HepG2 (cell line): ENCODE measurements around the gene CIB1. TPM values are rescaled to one million over a fixed set of nuclear protein-coding genes. Genes with fewer than 3 reads are reported as not detected.
A peak's percentile ranks its signal among the peaks of the same experiment; 100 is the strongest.

Source experiments
- ATF7 ChIP-seq, 2 experiments: fragments of 450-650 bp in 1 of 2; sonication (generic) in 1 of 2; formaldehyde crosslinking in 1 of 2; IDR thresholded peaks; 2 replicates each; pipeline versions ENCODE4 v1.4.0 to v1.6.1; 2016 to 2020; ENCODE audit warnings: antibody characterized with exemption in 1 of 2, mild to moderate bottlenecking in 1 of 2, missing genetic modification reagents in 1 of 2
- BRD4 ChIP-seq: sonication (generic); formaldehyde crosslinking; IDR thresholded peaks from 2 replicates; pipeline ENCODE4 v1.4.0; 2020; ENCODE audit warnings: missing genetic modification reagents
- NFE2L1 ChIP-seq: sonication (generic); formaldehyde crosslinking; IDR thresholded peaks from 2 replicates; pipeline ENCODE4 v1.4.0; 2020; ENCODE audit warnings: missing genetic modification reagents, mild to moderate bottlenecking, borderline replicate concordance
- NR2C2 ChIP-seq: sonication (generic); formaldehyde crosslinking; IDR thresholded peaks from 2 replicates; pipeline ENCODE4 v1.4.0; 2020; ENCODE audit warnings: missing genetic modification reagents, mild to moderate bottlenecking, moderate library complexity, borderline replicate concordance
- RBFOX2 ChIP-seq: fragments of 200-400 bp; formaldehyde crosslinking; IDR thresholded peaks from 2 replicates; pipeline ENCODE4 v1.6.1; 2017; ENCODE audit warnings: low read depth, mild to moderate bottlenecking, low read length
- SRY ChIP-seq: sonication (generic); formaldehyde crosslinking; IDR thresholded peaks from 2 replicates; pipeline ENCODE4 v1.8.0; 2022; ENCODE audit warnings: mild to moderate bottlenecking, missing genetic modification reagents
- TBX3 ChIP-seq: fragments of 450-650 bp; IDR thresholded peaks from 2 replicates; pipeline ENCODE4 v1.6.1; 2017; ENCODE audit warnings: antibody characterized with exemption, mild to moderate bottlenecking, inconsistent platforms, borderline replicate concordance
- U2AF1 ChIP-seq: fragments of 200-400 bp; formaldehyde crosslinking; optimal IDR thresholded peaks from 2 replicates; pipeline ENCODE3; 2017; ENCODE audit warnings: mild to moderate bottlenecking, low read depth, low read length
- ZFX ChIP-seq: sonication (generic); formaldehyde crosslinking; IDR thresholded peaks from 2 replicates; pipeline ENCODE4 v1.4.0; 2020; ENCODE audit warnings: mild to moderate bottlenecking, low read depth, missing genetic modification reagents, moderate library complexity
- ZKSCAN5 ChIP-seq: sonication (generic); formaldehyde crosslinking; IDR thresholded peaks from 2 replicates; pipeline ENCODE4 v1.5.1; 2020; ENCODE audit warnings: mild to moderate bottlenecking, missing genetic modification reagents
- polyA plus RNA-seq, 8 experiments: library from polyadenylated mRNA; depleted of rRNA in 3 of 8; stranded (reverse) in 7 of 8; unstranded in 1 of 8; fragments of >200 nt; fragmentation: Illumina TruSeq in 4 of 8; extraction: Trizol in 4 of 8; gene quantifications; 2 replicates each; pipeline versions ENCODE4 v1.2.1 to v1.2.3, GENCODE V29; 2011 to 2016; ENCODE audit warnings: low read depth in 4 of 8, missing spikeins in 1 of 8, mixed read lengths in 1 of 8; ENCODE audit not compliant: insufficient read depth in 1 of 8
- total RNA-seq, 5 experiments: library from RNA; depleted of rRNA; stranded (reverse); fragments of >200 nt; fragmentation: Illumina TruSeq; extraction: Trizol; gene quantifications; 2 replicates each; pipeline ENCODE4 v1.2.3, GENCODE V29; 2016; ENCODE audit warnings: low read depth in 1 of 5
- TF ChIP-seq, protein P1 (sequence below), 2 experiments: sonication (generic) in 1 of 2; formaldehyde crosslinking in 1 of 2; IDR thresholded peaks; 2 replicates each; pipeline versions ENCODE4 v1.4.0 to v1.6.1; 2016 to 2020; ENCODE audit warnings: borderline replicate concordance in 1 of 2, low read depth in 1 of 2, mild to moderate bottlenecking in 1 of 2, missing genetic modification reagents in 1 of 2
- TF ChIP-seq, protein P2 (sequence below): IDR thresholded peaks from 2 replicates; pipeline ENCODE4 v1.6.1; 2016; ENCODE audit warnings: low read depth, control low read depth
- TF ChIP-seq, protein P3 (sequence below): IDR thresholded peaks from 2 replicates; pipeline ENCODE4 v1.6.1; 2016; ENCODE audit warnings: mild to moderate bottlenecking
- TF ChIP-seq, protein P4 (sequence below): sonication (generic); formaldehyde crosslinking; IDR thresholded peaks from 2 replicates; pipeline ENCODE4 v1.5.0; 2020; ENCODE audit warnings: missing genetic modification reagents

Gene CIB1
- total and polyA plus RNA-seq, 2 of the 13 experiments (the other 11 are each of a cell fraction or from before 2014, with no cell fraction given): 38.7 to 72.7 TPM

DNA sequence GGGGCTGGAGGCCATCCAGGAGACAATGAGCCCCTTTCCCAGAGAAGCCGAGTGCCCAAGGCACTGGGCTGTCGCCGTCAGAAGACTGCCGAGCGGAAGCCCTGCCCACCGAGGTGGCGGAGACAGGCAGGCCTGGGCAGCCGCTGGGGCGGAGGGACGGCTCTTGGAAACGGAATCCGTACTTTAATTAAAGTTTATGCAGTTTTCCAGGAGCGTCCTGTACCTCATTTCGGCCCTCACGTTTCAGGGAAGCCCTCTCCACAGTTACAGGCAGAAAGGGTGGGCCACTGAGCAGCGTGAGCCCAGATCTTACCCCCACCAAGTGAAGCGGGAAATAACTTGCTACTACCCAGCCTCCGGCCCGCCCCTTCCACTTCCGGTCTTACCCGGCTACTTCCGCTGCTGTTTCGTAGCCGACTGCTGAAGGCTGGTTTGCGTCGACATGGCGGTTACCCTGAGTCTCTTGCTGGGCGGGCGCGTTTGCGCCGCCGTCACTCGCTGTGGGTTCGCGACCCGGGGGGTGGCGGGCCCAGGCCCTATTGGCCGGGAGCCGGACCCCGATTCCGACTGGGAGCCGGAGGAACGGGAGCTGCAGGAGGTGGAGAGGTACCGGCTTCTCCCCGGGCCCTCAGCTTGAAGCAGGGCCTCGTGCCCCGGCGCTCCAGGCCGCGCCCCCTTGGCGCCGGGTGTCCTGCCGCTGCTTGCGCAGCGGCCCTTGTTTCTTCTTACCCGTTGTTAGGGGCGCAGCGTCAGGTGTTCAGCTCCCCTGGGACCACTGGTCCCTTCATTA, 31.7 kb upstream of the CIB1 start, which contains the start of gene NGRN (continued):
- TF ChIP-seq ZFX (CRISPR knock-in tag): peak; percentile 97
- TF ChIP-seq, protein P1, sequence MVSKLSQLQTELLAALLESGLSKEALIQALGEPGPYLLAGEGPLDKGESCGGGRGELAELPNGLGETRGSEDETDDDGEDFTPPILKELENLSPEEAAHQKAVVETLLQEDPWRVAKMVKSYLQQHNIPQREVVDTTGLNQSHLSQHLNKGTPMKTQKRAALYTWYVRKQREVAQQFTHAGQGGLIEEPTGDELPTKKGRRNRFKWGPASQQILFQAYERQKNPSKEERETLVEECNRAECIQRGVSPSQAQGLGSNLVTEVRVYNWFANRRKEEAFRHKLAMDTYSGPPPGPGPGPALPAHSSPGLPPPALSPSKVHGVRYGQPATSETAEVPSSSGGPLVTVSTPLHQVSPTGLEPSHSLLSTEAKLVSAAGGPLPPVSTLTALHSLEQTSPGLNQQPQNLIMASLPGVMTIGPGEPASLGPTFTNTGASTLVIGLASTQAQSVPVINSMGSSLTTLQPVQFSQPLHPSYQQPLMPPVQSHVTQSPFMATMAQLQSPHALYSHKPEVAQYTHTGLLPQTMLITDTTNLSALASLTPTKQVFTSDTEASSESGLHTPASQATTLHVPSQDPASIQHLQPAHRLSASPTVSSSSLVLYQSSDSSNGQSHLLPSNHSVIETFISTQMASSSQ (IDR thresholded peaks at IDR 0.05; ENCODE audit: low read depth): no peak
- TF ChIP-seq, protein P1 (CRISPR knock-in tag; IDR thresholded peaks at IDR 0.05; ENCODE audit: borderline replicate concordance): no peak; the same call in 1 of the 2 replicates
- peak; percentile 50 for TF ChIP-seq NR2C2 (CRISPR knock-in tag)
- TF ChIP-seq SRY (CRISPR knock-in tag): no peak
- TF ChIP-seq, protein P2, sequence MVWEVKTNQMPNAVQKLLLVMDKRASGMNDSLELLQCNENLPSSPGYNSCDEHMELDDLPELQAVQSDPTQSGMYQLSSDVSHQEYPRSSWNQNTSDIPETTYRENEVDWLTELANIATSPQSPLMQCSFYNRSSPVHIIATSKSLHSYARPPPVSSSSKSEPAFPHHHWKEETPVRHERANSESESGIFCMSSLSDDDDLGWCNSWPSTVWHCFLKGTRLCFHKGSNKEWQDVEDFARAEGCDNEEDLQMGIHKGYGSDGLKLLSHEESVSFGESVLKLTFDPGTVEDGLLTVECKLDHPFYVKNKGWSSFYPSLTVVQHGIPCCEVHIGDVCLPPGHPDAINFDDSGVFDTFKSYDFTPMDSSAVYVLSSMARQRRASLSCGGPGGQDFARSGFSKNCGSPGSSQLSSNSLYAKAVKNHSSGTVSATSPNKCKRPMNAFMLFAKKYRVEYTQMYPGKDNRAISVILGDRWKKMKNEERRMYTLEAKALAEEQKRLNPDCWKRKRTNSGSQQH (CRISPR knock-in tag): peak; percentile 24; the same call in 1 of the 2 replicates
- TF ChIP-seq ZKSCAN5 (CRISPR knock-in tag): no peak
- no peak for TF ChIP-seq ATF7 (IDR thresholded peaks at IDR 0.05)
- TF ChIP-seq ATF7 (CRISPR knock-in tag; IDR thresholded peaks at IDR 0.05): 0 out of 2 replicates have a peak, but pooled peaks have one; percentile 35
- TF ChIP-seq, protein P3, sequence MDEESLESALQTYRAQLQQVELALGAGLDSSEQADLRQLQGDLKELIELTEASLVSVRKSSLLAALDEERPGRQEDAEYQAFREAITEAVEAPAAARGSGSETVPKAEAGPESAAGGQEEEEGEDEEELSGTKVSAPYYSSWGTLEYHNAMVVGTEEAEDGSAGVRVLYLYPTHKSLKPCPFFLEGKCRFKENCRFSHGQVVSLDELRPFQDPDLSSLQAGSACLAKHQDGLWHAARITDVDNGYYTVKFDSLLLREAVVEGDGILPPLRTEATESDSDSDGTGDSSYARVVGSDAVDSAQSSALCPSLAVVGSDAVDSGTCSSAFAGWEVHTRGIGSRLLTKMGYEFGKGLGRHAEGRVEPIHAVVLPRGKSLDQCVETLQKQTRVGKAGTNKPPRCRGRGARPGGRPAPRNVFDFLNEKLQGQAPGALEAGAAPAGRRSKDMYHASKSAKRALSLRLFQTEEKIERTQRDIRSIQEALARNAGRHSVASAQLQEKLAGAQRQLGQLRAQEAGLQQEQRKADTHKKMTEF (CRISPR knock-in tag): 0 out of 2 replicates have a peak, but pooled peaks have one; percentile 77
- no peak for TF ChIP-seq TBX3
- peak; percentile 13 for TF ChIP-seq U2AF1
- TF ChIP-seq, protein P4, sequence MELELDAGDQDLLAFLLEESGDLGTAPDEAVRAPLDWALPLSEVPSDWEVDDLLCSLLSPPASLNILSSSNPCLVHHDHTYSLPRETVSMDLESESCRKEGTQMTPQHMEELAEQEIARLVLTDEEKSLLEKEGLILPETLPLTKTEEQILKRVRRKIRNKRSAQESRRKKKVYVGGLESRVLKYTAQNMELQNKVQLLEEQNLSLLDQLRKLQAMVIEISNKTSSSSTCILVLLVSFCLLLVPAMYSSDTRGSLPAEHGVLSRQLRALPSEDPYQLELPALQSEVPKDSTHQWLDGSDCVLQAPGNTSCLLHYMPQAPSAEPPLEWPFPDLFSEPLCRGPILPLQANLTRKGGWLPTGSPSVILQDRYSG (CRISPR knock-in tag): no peak
- peak; percentile 93 for TF ChIP-seq RBFOX2
- TF ChIP-seq BRD4 (CRISPR knock-in tag): peak; percentile 66
- no peak for TF ChIP-seq NFE2L1 (CRISPR knock-in tag)
